HG02759 (cell line): ENCODE data around the gene OLR1.

Source experiments
- ATAC-seq: cut with Tn5 transposase; IDR thresholded peaks from one replicate; pipeline ENCODE4 v1.9.1; 2021; ENCODE audit warnings: mild to moderate bottlenecking, moderate library complexity; ENCODE audit not compliant: unreplicated experiment

The OLR1 gene

GRCh38 chr12:10154145-10154496, 17.8 kb downstream of the OLR1 start:
- ATAC-seq: no peak

- peak; percentile 55 for ATAC-seq
Measured at GRCh38 chr12:10153271-10154144, 18.4 kb downstream of the OLR1 start.

- no peak for ATAC-seq
Measured at GRCh38 chr12:10151621-10152020, 20.3 kb downstream of the OLR1 start.

GRCh38 chr12:10147714-10148403, 24.1 kb downstream of the OLR1 start:
- peak; percentile 86 for ATAC-seq

- no peak for ATAC-seq
Measured at GRCh38 chr12:10142976-10143589, 28.8 kb downstream of the OLR1 start.

GRCh38 chr12:10140001-10140400, 31.9 kb downstream of the OLR1 start:
- ATAC-seq: no peak

- ATAC-seq: no peak
Measured at GRCh38 chr12:10136637-10137205, 35.2 kb downstream of the OLR1 start.

- no peak for ATAC-seq
Measured at GRCh38 chr12:10135126-10135525, 36.8 kb downstream of the OLR1 start.

GRCh38 chr12:10132850-10133370, 39.0 kb downstream of the OLR1 start:
- no peak for ATAC-seq

GRCh38 chr12:10131111-10131690, 40.7 kb downstream of the OLR1 start:
- no peak for ATAC-seq

- peak; percentile 93 for ATAC-seq
Measured at GRCh38 chr12:10130042-10130441, 41.9 kb downstream of the OLR1 start, which contains the start of gene CLEC7A. CLEC7A (minus strand) TSS chr12:10130199; CDS start chr12:10130082, 117 bp downstream.

GRCh38 chr12:10128687-10129086, 43.2 kb downstream of the OLR1 start:
- ATAC-seq: no peak

- ATAC-seq: no peak
Measured at GRCh38 chr12:10126413-10126812, 45.5 kb downstream of the OLR1 start.

GRCh38 chr12:10122689-10123088, 49.2 kb downstream of the OLR1 start:
- no peak for ATAC-seq

- no peak for ATAC-seq
Measured at GRCh38 chr12:10121278-10121677, 50.7 kb downstream of the OLR1 start.

GRCh38 chr12:10119066-10119465, 52.9 kb downstream of the OLR1 start:
- ATAC-seq: no peak

- no peak for ATAC-seq
Measured at GRCh38 chr12:10115890-10116289, 56.0 kb downstream of the OLR1 start.

GRCh38 chr12:10115311-10115710, 56.6 kb downstream of the OLR1 start:
- no peak for ATAC-seq

- no peak for ATAC-seq
Measured at GRCh38 chr12:10113920-10114319, 58.0 kb downstream of the OLR1 start.

- ATAC-seq: no peak
Measured at GRCh38 chr12:10113075-10113474, 58.9 kb downstream of the OLR1 start.

GRCh38 chr12:10111451-10111850, 60.5 kb downstream of the OLR1 start:
- ATAC-seq: no peak
